ENCODE measurements around the gene RARRES2. TPM values are rescaled to one million over a fixed set of nuclear protein-coding genes. Genes with fewer than 3 reads are reported as not detected.

The RARRES2 gene
- polyA plus RNA-seq, 1 experiment: 6.7 TPM

GRCh38 chr7:150368096-150368883, 26.9 kb upstream of the RARRES2 start, which contains the start of gene REPIN1:
REPIN1 (plus strand) TSS chr7:150368822; CDS start chr7:150369712, 890 bp downstream.
- no peak for TF ChIP-seq CTCF (IDR thresholded peaks at IDR 0.05; ENCODE audit: low read depth, low read length)
- DNase-seq (ENCODE audit: low read depth, low spot score): peak; percentile 41
- CTCF ChIA-PET: no interaction called here
- POLR2A ChIA-PET: interaction anchor here (0.6 to 2.0 kb wide), 6 partner anchors 10 to 37 kb away, joined by 3 to 10 read pairs (median 6); a partner anchor contains a TSS
- H3K27ac ChIP-seq (ENCODE audit: low read depth, low read length): peak within 1 kb of the TSS; percentile 83
- no peaks in the 10 kb centered on the region for H3K9me3 ChIP-seq (ENCODE audit: control insufficient read depth, insufficient read depth, low read length)
- H3K27me3 ChIP-seq (ENCODE audit: control insufficient read depth, insufficient read depth, low read length): no peaks in the 10 kb centered on the region
- H3K4me3 ChIP-seq (ENCODE audit: low read depth, low read length): peak within 1 kb of the TSS; percentile 89

- CTCF ChIA-PET: interaction anchor here (2.2 kb wide), 1 partner anchor 11 kb away, joined by 17 read pairs; no protein-coding TSS in a partner anchor
- Histone ChIP-seq H3K27me3 (ENCODE audit: control insufficient read depth, insufficient read depth, low read length) (no peaks in the 10 kb centered on the region), H3K27ac (ENCODE audit: low read depth, low read length) (no peak overlapping the region), H3K4me3 (ENCODE audit: low read depth, low read length) (peak overlapping the region; percentile 89), H3K9me3 (ENCODE audit: control insufficient read depth, insufficient read depth, low read length) (no peaks in the 10 kb centered on the region)
- POLR2A ChIA-PET: interaction anchor here (1.3 kb wide), 1 partner anchor 10 kb away, joined by 8 read pairs; no protein-coding TSS in a partner anchor
- no peak for TF ChIP-seq CTCF (IDR thresholded peaks at IDR 0.05; ENCODE audit: low read depth, low read length)
- no peak for DNase-seq (ENCODE audit: low read depth, low spot score)
Observed at GRCh38 chr7:150367677-150368095, 26.3 kb upstream of the RARRES2 start.

- TF ChIP-seq CTCF (IDR thresholded peaks at IDR 0.05; ENCODE audit: low read depth, low read length): no peak
- H3K27ac ChIP-seq (ENCODE audit: low read depth, low read length): no peak overlapping the region
- POLR2A ChIA-PET: no interaction called here
- CTCF ChIA-PET: interaction anchor here (2.2 kb wide), 1 partner anchor 10 kb away, joined by 17 read pairs; no protein-coding TSS in a partner anchor
- no peak overlapping the region for H3K4me3 ChIP-seq (ENCODE audit: low read depth, low read length)
- H3K9me3 ChIP-seq (ENCODE audit: control insufficient read depth, insufficient read depth, low read length): no peaks in the 10 kb centered on the region
- DNase-seq (ENCODE audit: low read depth, low spot score): no peak
- no peaks in the 10 kb centered on the region for H3K27me3 ChIP-seq (ENCODE audit: control insufficient read depth, insufficient read depth, low read length)
Observed at GRCh38 chr7:150365673-150366398, 24.4 kb upstream of the RARRES2 start.

- Histone ChIP-seq H3K27ac (ENCODE audit: low read depth, low read length) (no peak overlapping the region), H3K4me3 (ENCODE audit: low read depth, low read length) (no peak overlapping the region), H3K27me3 (ENCODE audit: control insufficient read depth, insufficient read depth, low read length) (no peaks in the 10 kb centered on the region), H3K9me3 (ENCODE audit: control insufficient read depth, insufficient read depth, low read length) (no peaks in the 10 kb centered on the region)
- ChIA-PET CTCF (interaction anchor here (2.2 kb wide), 1 partner anchor 9 kb away, joined by 17 read pairs; no protein-coding TSS in a partner anchor), POLR2A (no interaction called here)
- DNase-seq (ENCODE audit: low read depth, low spot score): no peak
- TF ChIP-seq CTCF (IDR thresholded peaks at IDR 0.05; ENCODE audit: low read depth, low read length): no peak
Observed at GRCh38 chr7:150365194-150365593, 23.8 kb upstream of the RARRES2 start.
